Muscle of back (tissue), 13 donors: ENCODE results near the gene NTS. TPM values are rescaled to one million over a fixed set of nuclear protein-coding genes. Genes with fewer than 3 reads are reported as not detected.

Experiments
- DNase-seq, 3 donors: peaks; one replicate each; pipeline versions ENCODE4 v3.0.0 to v3.0.0-alpha.2; 2013
- long read RNA-seq, 9 donors: transcript quantifications; one replicate each; lab custom pipeline, GENCODE V29; 2026
- polyA plus RNA-seq, 10 donors: library from polyadenylated mRNA; unstranded; fragments of 120-200 nt; gene quantifications; one replicate each; pipeline ENCODE4 v1.2.1, GENCODE V29; 2013; ENCODE audit not compliant: insufficient read length in 10 of 10

NTS gene, protein sequence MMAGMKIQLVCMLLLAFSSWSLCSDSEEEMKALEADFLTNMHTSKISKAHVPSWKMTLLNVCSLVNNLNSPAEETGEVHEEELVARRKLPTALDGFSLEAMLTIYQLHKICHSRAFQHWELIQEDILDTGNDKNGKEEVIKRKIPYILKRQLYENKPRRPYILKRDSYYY
- 10 to 100 TPM in 3 of 10 donors, 1 to 10 TPM in 6, under 1 TPM in 1; 0.62 to 13.7 (median 5.2) TPM for polyA plus RNA-seq
- long read RNA-seq, donor 1, partial matches to known transcripts, result 0 of 2 reads
- long read RNA-seq, donor 1, other reads (novel, unspliced or antisense), result 0 of 2 reads
- long read RNA-seq, donor 2, partial matches to known transcripts, result 0 of 3 reads
- long read RNA-seq, donor 2, other reads (novel, unspliced or antisense), result 0 of 3 reads
- long read RNA-seq, donor 3, result 0 reads
- long read RNA-seq, donor 4, partial matches to known transcripts, result 0 of 2 reads
- long read RNA-seq, donor 4, other reads (novel, unspliced or antisense), result 0 of 2 reads
- long read RNA-seq, donor 5, partial matches to known transcripts, result 0 of 4 reads
- long read RNA-seq, donor 5, other reads (novel, unspliced or antisense), result 0 of 4 reads
- long read RNA-seq, donor 6, partial matches to known transcripts, result 0 of 4 reads
- long read RNA-seq, donor 6, other reads (novel, unspliced or antisense), result 0 of 4 reads
- long read RNA-seq, donor 7, partial matches to known transcripts, result 0 of 2 reads
- long read RNA-seq, donor 7, other reads (novel, unspliced or antisense), result 0 of 2 reads
- long read RNA-seq, donor 8, partial matches to known transcripts, result 0 of 2 reads
- long read RNA-seq, donor 8, other reads (novel, unspliced or antisense), result 0 of 2 reads
- long read RNA-seq, donor 9, result 0 reads

DNA sequence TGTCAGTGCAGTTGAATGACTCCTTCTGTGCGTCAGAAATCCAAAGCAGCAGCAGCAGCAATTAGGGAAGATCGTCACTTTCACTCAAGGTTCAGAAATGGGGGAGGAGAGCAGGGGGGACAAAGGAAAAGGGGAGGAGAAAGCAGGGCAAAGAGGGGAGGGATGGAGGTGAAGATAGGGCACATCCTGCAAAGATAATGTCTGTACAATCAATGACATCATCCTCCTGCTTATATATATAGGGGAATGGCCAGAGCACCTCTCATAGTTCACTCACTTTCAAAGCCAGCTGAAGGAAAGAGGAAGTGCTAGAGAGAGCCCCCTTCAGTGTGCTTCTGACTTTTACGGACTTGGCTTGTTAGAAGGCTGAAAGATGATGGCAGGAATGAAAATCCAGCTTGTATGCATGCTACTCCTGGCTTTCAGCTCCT is at the start of gene NTS:
TSS of gene NTS (plus strand) at position 265 of the 431 bp plus-strand sequence. CDS start at position 374, 109 bp downstream.
- peak in 1 of 3 donors; percentile 3 for DNase-seq

DNA sequence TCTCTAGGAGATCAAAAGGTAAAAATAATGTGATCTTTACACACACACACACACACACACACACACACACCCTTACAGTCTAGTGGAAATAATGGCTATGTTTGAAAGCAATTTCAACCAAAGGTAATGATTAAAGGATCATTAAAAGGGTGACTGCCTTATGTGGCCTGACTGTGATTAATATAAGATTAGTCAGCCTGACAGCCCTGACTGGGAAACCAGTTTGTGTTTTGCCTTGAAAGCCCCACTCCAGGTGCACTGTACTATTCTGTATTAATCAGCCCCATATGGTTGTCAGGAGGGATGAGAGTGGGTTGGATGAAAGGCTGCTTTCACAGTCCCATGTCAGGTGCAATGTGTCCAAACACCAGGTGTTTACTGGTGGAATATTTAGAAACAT is 48.3 kb upstream of the NTS start:
- DNase-seq, result no peak

DNA sequence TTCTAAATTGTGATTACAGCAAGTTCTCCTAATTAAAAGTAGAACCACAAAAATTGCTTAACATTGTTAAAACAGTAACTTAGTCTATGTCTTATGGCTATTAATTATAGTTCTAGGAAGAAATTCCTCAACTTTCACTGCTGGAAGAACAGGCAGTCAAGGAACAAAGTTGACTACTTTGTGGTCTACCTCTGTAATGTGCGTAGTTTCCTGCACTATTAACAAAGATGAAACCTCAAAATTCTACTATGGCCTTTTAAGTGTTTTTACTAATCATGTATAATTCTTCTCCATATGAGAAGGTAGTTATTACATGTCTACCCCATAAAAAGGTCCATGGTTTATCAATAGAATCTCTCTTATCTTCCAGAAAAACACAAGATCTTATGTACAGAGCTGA is 45.5 kb upstream of the NTS start:
- no peak for DNase-seq

- DNase-seq, result no peak
Measured at GRCh38 chr12:85829391-85829790, 44.7 kb upstream of the NTS start.

DNA sequence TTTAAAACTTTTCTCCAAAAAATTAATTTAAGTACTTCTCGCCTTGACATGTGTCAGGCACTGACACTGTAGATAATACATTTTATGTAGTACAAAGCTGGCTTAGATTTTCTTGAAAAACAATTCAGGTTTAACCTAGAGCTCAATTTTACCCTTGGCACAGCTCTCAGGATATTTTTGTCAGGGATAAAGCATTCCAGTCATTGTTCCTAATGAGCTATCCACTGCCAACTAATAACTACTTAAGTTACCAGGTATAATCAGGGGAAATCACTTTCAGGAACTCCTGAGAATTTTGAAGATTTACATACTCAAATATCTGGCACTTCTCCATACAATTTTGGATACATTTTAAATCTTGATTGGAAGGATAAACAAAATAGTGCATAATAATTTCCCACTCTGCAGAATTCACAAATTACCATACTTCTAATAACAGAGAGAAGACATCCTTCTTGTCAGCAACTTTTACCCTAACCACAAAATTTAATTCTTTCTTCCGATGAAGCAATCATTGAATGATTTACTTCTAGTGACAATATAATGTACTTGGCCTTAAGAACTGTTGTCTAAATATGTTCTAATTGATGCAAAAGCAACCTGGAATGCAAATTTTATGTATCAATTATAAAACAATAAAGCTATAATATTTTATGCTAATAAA is 42.6 kb upstream of the NTS start:
- no peak for DNase-seq

- DNase-seq, result no peak
Measured at GRCh38 chr12:85833579-85833978, 40.5 kb upstream of the NTS start.

DNA sequence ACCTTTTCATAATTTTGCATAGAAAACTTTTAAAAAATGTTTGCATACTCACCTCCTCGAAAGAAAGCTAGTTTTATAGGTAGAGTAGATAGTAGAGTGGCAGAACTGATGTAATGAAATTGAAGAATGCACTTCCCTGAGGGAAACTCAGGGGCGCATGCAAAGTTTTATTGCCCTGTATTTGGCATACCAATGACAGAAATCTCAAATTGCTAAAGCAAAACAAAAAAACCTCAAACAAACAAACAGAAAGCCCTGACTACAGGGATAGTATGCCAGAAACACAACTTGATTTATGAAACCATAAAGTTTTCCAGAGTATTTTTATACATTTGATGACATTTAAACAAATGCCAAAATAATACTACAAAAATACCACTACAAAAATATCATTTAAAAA is 39.7 kb upstream of the NTS start:
- peak in 1 of 3 donors; percentile 32 for DNase-seq

GRCh38 chr12:85835426-85836196 is 38.5 kb upstream of the NTS start:
- DNase-seq, result peak; percentile 53 to 72 (median 54)

DNA sequence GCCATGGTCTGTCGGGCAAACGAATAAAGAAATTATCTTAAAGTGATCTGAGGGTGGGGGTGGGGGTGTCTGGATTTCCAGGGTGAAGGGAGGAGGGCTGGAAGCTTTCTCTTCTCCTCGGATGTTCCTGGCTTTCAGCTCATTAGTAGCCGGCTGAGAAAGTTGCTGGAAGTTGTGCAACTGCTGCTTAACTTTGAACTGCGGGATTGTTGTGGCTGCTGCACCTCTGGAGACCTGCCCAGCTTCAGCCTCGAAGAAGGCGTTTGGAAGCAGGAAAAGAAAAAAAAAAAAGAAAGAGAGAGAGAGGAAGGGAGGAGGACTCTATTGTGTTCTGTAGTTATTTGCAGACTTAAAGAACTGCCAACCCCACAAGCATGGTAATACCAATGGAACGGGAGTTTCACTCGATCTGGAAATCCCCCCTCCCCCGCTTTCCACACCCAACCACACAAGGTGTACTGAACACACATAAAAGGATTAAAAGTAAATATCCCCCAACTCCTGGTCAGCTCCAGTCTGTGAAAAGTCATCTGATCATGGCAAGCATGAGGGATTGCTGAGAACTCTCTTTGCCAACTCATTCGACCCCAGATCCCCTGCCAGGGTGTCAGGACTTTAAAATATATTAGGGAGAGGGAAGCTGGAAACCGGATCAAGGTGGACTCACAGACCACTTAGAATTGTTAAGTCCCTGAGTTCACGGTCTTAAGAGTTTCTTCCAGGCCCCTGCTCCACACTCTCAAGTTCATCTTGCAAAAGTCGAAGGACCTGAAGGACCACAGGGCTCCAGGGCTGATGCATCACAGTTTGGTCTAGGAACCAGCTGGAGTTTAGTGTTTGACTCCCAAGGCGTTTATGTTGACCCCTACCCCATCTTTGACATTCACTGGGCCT is 37.7 kb upstream of the NTS start, which contains the start of gene RASSF9:
TSS of gene RASSF9 (minus strand) at position 213 of the 894 bp plus-strand sequence. CDS start at position 5, 208 bp downstream.
- DNase-seq, result peak; percentile 75 to 89 (median 78)

GRCh38 chr12:85843606-85844310 is 30.3 kb upstream of the NTS start:
- DNase-seq, result no peak

DNA sequence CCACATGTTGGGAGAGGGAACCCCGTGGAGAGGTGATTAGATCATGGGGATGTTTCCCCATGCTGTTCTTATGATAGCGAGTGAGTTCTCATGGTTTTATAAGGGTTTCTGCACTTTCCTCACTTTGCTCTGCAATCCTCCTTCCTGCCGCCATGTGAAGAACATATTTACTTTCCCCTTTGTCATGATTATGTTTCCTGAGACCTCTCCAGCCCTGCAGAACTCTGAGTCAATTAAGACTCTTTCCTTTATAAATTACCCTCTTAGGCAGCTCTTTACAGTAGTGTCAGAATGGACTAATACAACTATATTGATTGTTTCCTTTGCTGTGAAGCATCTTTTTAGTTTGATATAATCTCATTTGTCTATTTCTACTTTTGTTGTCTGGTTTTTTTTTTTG is 24.8 kb upstream of the NTS start:
- no peak for DNase-seq

- no peak for DNase-seq
Measured at GRCh38 chr12:85855305-85855704, 18.8 kb upstream of the NTS start.

GRCh38 chr12:85856966-85857365 is 17.1 kb upstream of the NTS start:
- DNase-seq, result no peak

DNA sequence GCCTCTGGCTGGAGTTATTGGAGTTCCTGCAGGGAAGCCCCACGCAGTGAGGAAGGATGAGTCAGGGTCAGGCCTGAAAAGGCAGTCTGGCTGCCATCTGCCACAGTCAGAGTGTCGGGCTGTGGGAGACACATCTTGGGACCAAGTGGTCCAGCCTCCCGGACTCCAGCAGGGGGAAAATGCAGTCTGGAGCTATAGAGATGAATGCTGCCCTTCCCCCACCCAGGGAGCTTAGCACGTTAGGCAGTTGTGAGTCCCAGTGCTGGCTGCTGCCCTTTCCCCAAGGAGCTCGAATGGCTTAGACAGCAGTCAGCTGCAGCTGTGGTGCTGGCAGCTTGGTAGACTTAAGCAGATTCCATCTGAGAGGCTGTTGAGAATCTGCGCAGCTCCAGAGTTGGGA is 8.2 kb upstream of the NTS start:
- peak in 1 of 3 donors; percentile 34 for DNase-seq

DNA sequence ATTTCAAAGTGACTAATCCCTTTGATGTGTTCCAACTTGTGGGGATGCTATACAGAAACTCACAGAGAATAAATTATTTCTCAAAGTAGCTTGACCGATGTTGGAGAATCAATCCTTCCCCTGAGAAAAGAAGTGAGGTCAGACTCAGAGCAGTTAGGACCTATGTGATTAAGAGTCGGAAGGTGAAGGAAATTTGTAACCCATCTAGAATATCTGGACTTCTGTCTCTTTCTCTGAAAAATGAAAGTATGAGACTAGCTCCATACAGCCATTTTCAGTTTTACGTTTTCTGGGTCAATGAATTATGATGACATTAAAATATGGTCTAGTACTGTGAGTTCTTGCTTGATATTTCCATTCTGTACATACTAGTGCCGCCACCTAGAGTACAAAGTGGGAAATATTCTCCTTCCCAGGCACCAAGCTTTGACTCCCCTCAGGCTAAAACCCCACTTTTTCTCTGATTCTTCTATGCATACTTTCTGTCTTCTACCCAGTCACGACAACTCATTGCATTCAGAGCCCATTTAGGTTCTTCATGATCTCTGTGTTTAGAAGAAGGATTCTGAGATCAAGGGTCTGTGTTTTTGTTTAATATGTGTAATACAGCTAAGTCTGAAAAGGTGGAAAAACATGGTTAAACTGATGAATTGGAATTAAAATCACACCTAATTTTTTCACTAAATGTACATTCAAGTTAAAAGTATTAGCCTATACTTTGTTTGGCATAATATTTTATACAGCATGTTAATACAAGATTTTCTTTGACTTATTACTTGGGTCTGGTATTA is 6.9 kb upstream of the NTS start:
- DNase-seq, result peak; percentile 60 to 85 (median 76)

GRCh38 chr12:85872497-85873091 is 1.5 kb upstream of the NTS start:
- peak; percentile 46 to 65 (median 50) for DNase-seq

DNA sequence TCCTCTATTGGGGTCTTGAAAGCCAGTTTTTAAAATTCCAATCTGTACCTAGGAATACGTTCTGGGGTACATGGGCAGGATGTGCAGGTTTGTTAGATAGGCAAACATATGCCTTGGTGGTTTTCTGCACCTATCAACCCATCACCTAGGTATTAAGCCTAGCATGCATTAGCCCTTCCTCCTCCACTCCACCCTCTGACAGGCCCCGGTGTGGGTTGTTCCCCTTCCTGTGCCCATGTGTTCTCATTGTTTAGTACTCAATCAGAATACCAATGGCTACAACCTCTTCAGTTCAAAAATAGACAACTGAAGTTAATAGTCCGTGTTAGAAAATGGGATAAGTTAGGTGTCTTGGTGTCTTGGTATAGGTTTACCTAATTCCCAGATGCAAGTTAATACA is 3.4 kb downstream of the NTS start:
- DNase-seq, result no peak

DNA sequence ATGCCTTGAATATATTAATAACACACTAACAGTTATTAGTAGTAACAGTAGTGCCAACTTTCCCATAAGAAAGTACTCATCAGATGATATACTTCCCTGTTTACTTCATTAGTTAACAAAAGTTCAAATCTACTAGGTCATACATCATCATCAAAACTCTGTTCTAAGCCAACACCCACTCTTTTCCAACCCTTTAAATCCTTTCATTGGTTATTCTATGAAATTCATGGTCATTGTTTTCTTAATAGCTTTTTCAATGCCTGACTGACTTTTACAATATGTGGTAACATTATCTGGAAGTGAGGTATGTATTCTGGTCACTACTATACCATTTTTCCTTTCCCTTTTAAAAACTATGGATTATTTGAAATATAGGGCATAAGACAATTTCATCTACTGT is 9.7 kb downstream of the NTS start:
- DNase-seq, result no peak
